Natural killer cell (primary cell): Measurements from ENCODE around the gene ALLC. TPM values are rescaled to one million over a fixed set of nuclear protein-coding genes. Genes with fewer than 3 reads are reported as not detected.
A peak's percentile ranks its signal among the peaks of the same experiment; 100 is the strongest.

Source experiments
- ATAC-seq, 3 donors: fragments of 150-1000 bp in 2 of 3; fragments of 200-7000 bp in 1 of 3; cut with Tn5 transposase; 1 replicate in 1 of 3; 2 replicates in 2 of 3; pipeline ENCODE4 v1.10.0; 2021; ENCODE audit warnings: mild to moderate bottlenecking in 2 of 3, moderate library complexity in 2 of 3
- DNase-seq, 2 donors: peaks; one replicate each; pipeline versions ENCODE4 v3.0.0 to v3.0.0-alpha.2; 2013 to 2021; ENCODE audit warnings: mixed read lengths in 1 of 2
- H3K27ac ChIP-seq: one replicate; pipeline ENCODE4 v1.5.1; 2013; ENCODE audit warnings: mild to moderate bottlenecking, low read length
- H3K27me3 ChIP-seq: one replicate; pipeline ENCODE4 v1.6.1; 2013; ENCODE audit warnings: low read length; ENCODE audit not compliant: control insufficient read depth, insufficient read depth
- H3K36me3 ChIP-seq: one replicate; pipeline ENCODE4 v1.6.1; 2013; ENCODE audit warnings: low read length; ENCODE audit not compliant: control insufficient read depth, insufficient read depth
- H3K4me1 ChIP-seq: one replicate; pipeline ENCODE4 v1.6.1; 2013; ENCODE audit warnings: low read length; ENCODE audit not compliant: control insufficient read depth, insufficient read depth
- H3K4me3 ChIP-seq: one replicate; pipeline ENCODE4 v1.5.1; 2013; ENCODE audit warnings: low read length
- H3K9me3 ChIP-seq: one replicate; pipeline ENCODE4 v1.6.1; 2013; ENCODE audit warnings: low read length; ENCODE audit not compliant: control insufficient read depth, insufficient read depth
- H3K27ac Mint-ChIP-seq, 2 donors: one replicate each; pipeline ENCODE4 v1.8.0; 2022; ENCODE audit warnings: mild to moderate bottlenecking in 2 of 2, mixed read lengths in 2 of 2, moderate library complexity in 1 of 2
- H3K27me3 Mint-ChIP-seq, 2 donors: one replicate each; pipeline ENCODE4 v1.8.0; 2022; ENCODE audit warnings: low read depth in 2 of 2, mixed read lengths in 2 of 2
- H3K36me3 Mint-ChIP-seq: one replicate; pipeline ENCODE4 v1.8.0; 2022; ENCODE audit warnings: mixed read lengths
- H3K4me1 Mint-ChIP-seq, 2 donors: one replicate each; pipeline ENCODE4 v1.8.0; 2022; ENCODE audit warnings: mixed read lengths in 2 of 2
- H3K4me3 Mint-ChIP-seq: one replicate; pipeline ENCODE4 v1.8.0; 2022; ENCODE audit warnings: mild to moderate bottlenecking, moderate library complexity, mixed read lengths
- H3K9me3 Mint-ChIP-seq, 2 donors: one replicate each; pipeline ENCODE4 v1.8.0; 2022; ENCODE audit warnings: mixed read lengths in 2 of 2
- CTCF ChIP-seq: fragments of 200-600 bp; IDR thresholded peaks from one replicate; pipeline ENCODE4 v1.8.0; 2022; ENCODE audit warnings: antibody characterized with exemption
- WGBS: methylation state at CpG from one replicate; pipeline ENCODE4 v1.1.7; 2013; ENCODE audit warnings: missing lambda C conversion rate; ENCODE audit not compliant: insufficient coverage; 5-methylcytosine and 5-hydroxymethylcytosine counted together
- intact Hi-C: fragments of 100-400 bp; cut with micrococcal nuclease; formaldehyde crosslinking; loops from one replicate; pipeline ENCODE4 v1.14.2; 2022
- total RNA-seq, 4 donors: library from RNA; stranded (reverse); fragments of 120-200 nt in 1 of 4; gene quantifications; one replicate each; pipeline versions ENCODE4 v1.2.3 to v1.2.4, GENCODE V29; 2013 to 2022

The ALLC gene
- total RNA-seq, 3 donors from 2014 or later (not counting 1 experiment from before 2014, with no cell fraction given) = not detected

GRCh38 chr2:3637311-3637675, 20.7 kb upstream of the ALLC start:
- Histone ChIP-seq H3K27ac (no peak overlapping the region), H3K4me1 (no peaks in the 10 kb centered on the region), H3K36me3 (no peaks in the 10 kb centered on the region), H3K4me3 (no peak overlapping the region), H3K9me3 (no peaks in the 10 kb centered on the region), H3K27me3 (no peaks in the 10 kb centered on the region)
- no peaks in the 10 kb centered on the region for H3K9me3 Mint-ChIP-seq
- peaks cover 0 to 2% of the 10 kb centered on the region in 2 donors for H3K27me3 Mint-ChIP-seq
- H3K4me1 Mint-ChIP-seq = no peaks in the 10 kb centered on the region
- no peak overlapping the region for H3K27ac Mint-ChIP-seq
- H3K4me3 Mint-ChIP-seq = no peak overlapping the region
- ATAC-seq (no peak), DNase-seq (no peak)
- intact Hi-C loops = no loop called here
- TF ChIP-seq CTCF = no peak
- no peaks in the 10 kb centered on the region for H3K36me3 Mint-ChIP-seq
- 85% methylated on average over 11 of the region's 11 CpGs for WGBS

GRCh38 chr2:3637692-3638455, 20.1 kb upstream of the ALLC start:
- H3K9me3 ChIP-seq = no peaks in the 10 kb centered on the region
- peak in 1 of 2 donors; percentile 7 for DNase-seq
- no peak overlapping the region for H3K4me3 Mint-ChIP-seq
- 87% methylated on average over 30 of the region's 30 CpGs for WGBS
- H3K27me3 Mint-ChIP-seq = peaks cover 0 to 2% of the 10 kb centered on the region in 2 donors
- H3K4me3 ChIP-seq = no peak overlapping the region
- no peaks in the 10 kb centered on the region for H3K4me1 ChIP-seq
- H3K36me3 Mint-ChIP-seq = no peaks in the 10 kb centered on the region
- no peaks in the 10 kb centered on the region for H3K9me3 Mint-ChIP-seq
- no peak for ATAC-seq
- H3K27me3 ChIP-seq = no peaks in the 10 kb centered on the region
- H3K27ac Mint-ChIP-seq = no peak overlapping the region
- H3K36me3 ChIP-seq = no peaks in the 10 kb centered on the region
- intact Hi-C loops = no loop called here
- H3K4me1 Mint-ChIP-seq = no peaks in the 10 kb centered on the region
- TF ChIP-seq CTCF = no peak
- H3K27ac ChIP-seq = no peak overlapping the region

- H3K27ac ChIP-seq = no peak overlapping the region
- no peak for DNase-seq
- ATAC-seq = no peak
- Mint-ChIP-seq H3K4me1 (no peaks in the 10 kb centered on the region), H3K27me3 (peaks cover 0 to 2% of the 10 kb centered on the region in 2 donors), H3K4me3 (no peak overlapping the region), H3K9me3 (no peaks in the 10 kb centered on the region), H3K27ac (no peak overlapping the region), H3K36me3 (no peaks in the 10 kb centered on the region)
- no peaks in the 10 kb centered on the region for H3K4me1 ChIP-seq
- H3K36me3 ChIP-seq = no peaks in the 10 kb centered on the region
- no peak for TF ChIP-seq CTCF
- H3K4me3 ChIP-seq = no peak overlapping the region
- intact Hi-C loops = no loop called here
- H3K9me3 ChIP-seq = no peaks in the 10 kb centered on the region
- no peaks in the 10 kb centered on the region for H3K27me3 ChIP-seq
- WGBS = 77% methylated on average over 8 of the region's 8 CpGs
Observed at GRCh38 chr2:3638456-3638810, 19.6 kb upstream of the ALLC start.
